K562 (cell line): Measurements from ENCODE around the gene SMARCD2.

Experiments used
- CTCF ChIP-seq, 3 experiments: IDR thresholded peaks in 2 of 3; conservative IDR thresholded peaks in 1 of 3; 2 replicates each; pipeline ENCODE4 v1.5.1; 2011 to 2012; ENCODE audit warnings: low read length in 3 of 3, mild to moderate bottlenecking in 3 of 3, control low read depth in 2 of 3, improper control_type of control experiment in 1 of 3, inconsistent platforms in 1 of 3, low read depth in 1 of 3, mixed read lengths in 1 of 3, moderate library complexity in 1 of 3; ENCODE audit not compliant: insufficient read depth in 2 of 3
- ELF4 ChIP-seq: fragments of 450-650 bp; formaldehyde crosslinking; IDR thresholded peaks from 2 replicates; pipeline ENCODE4 v1.4.0; 2022; ENCODE audit warnings: missing genetic modification characterization
- MED1 ChIP-seq: sonication (generic); formaldehyde crosslinking; IDR thresholded peaks from 2 replicates; pipeline ENCODE4 v1.8.1; 2023; ENCODE audit warnings: missing genetic modification reagents, borderline replicate concordance
- NCOA4 ChIP-seq: fragments of 450-650 bp; IDR thresholded peaks from 2 replicates; pipeline ENCODE4 v1.6.1; 2018; ENCODE audit warnings: mild to moderate bottlenecking; ENCODE audit not compliant: partially characterized antibody
- NR2C1 ChIP-seq, 2 experiments: fragments of 450-650 bp; IDR thresholded peaks; 2 replicates each; pipeline ENCODE4 v1.6.1; 2017; ENCODE audit warnings: mild to moderate bottlenecking in 2 of 2, antibody characterized with exemption in 1 of 2, inconsistent platforms in 1 of 2, missing compliant biosample characterization in 1 of 2, missing genetic modification characterization in 1 of 2
- REST ChIP-seq, 2 experiments: fragments of 450-650 bp; formaldehyde crosslinking in 1 of 2; IDR thresholded peaks; 2 replicates each; pipeline versions ENCODE4 v1.4.0 to v1.6.1; 2014 to 2020; ENCODE audit warnings: mild to moderate bottlenecking in 2 of 2, borderline replicate concordance in 1 of 2, low read depth in 1 of 2
- ZFX ChIP-seq: sonication (generic); formaldehyde crosslinking; IDR thresholded peaks from 2 replicates; pipeline ENCODE4 v1.8.0; 2022; ENCODE audit warnings: mild to moderate bottlenecking, missing genetic modification reagents, moderate library complexity

- TF ChIP-seq ELF4 (no peak), CTCF (IDR thresholded peaks at IDR 0.05 in 2 of 3, conservative IDR thresholded peaks at IDR 0.05 in 1 of 3; ENCODE audit: insufficient read depth in 2 of 3, low read depth in 1 of 3, low read length in 3 of 3) (no peak), REST (IDR thresholded peaks at IDR 0.05; ENCODE audit: borderline replicate concordance) (no peak), REST (CRISPR knock-in tag; IDR thresholded peaks at IDR 0.05; ENCODE audit: low read depth) (no peak), MED1 (CRISPR knock-in tag) (no peak), NR2C1 (IDR thresholded peaks at IDR 0.05) (no peak), NR2C1 (tag; IDR thresholded peaks at IDR 0.05) (no peak), ZFX (no peak), NCOA4 (no peak)
Observed at GRCh38 chr17:63832455-63832854, 10.0 kb downstream of the SMARCD2 start.
